Measurements from ENCODE around the gene PARVG. TPM values are rescaled to one million over a fixed set of nuclear protein-coding genes. Genes with fewer than 3 reads are reported as not detected.

Gene PARVG
- polyA plus RNA-seq, 2 donors, result 3.1 to 4.4 TPM

GRCh38 chr22:44162960-44163359, 17.8 kb upstream of the PARVG start:
- 80 to 86% methylated on average over 13 of the region's 13 CpGs for WGBS, 2 donors
- no peak overlapping the region for H3K27ac ChIP-seq (ENCODE audit: low read depth in 2 of 2, low read length in 1 of 2)

GRCh38 chr22:44163536-44163935, 17.2 kb upstream of the PARVG start:
- Histone ChIP-seq H3K27me3 (ENCODE audit: control insufficient read depth in 1 of 2, insufficient read depth in 2 of 2, low read length in 2 of 2) (no peaks in the 10 kb centered on the region), H3K27ac (ENCODE audit: low read depth in 2 of 2, low read length in 1 of 2) (no peak overlapping the region), H3K9me3 (ENCODE audit: control insufficient read depth in 2 of 2, insufficient read depth in 1 of 2, low read depth in 1 of 2, low read length in 1 of 2) (no peaks in the 10 kb centered on the region), H3K4me3 (ENCODE audit: low read depth in 1 of 2, low read length in 2 of 2) (no peak overlapping the region), H3K36me3 (ENCODE audit: control insufficient read depth in 2 of 2, insufficient read depth in 2 of 2, low read length in 1 of 2) (peaks cover 0 to 2% of the 10 kb centered on the region in 2 donors), H3K4me1 (ENCODE audit: control insufficient read depth in 2 of 2, insufficient read depth in 2 of 2, low read length in 1 of 2) (peaks cover 0 to 2% of the 10 kb centered on the region in 2 donors)
- 86 to 91% methylated on average over 18 of the region's 18 CpGs for WGBS, 2 donors

More at GRCh38 chr22:44162960-44163359, 17.8 kb upstream of the PARVG start:
- Histone ChIP-seq H3K9me3 (ENCODE audit: control insufficient read depth in 2 of 2, insufficient read depth in 1 of 2, low read depth in 1 of 2, low read length in 1 of 2) (no peaks in the 10 kb centered on the region), H3K4me3 (ENCODE audit: low read depth in 1 of 2, low read length in 2 of 2) (no peak overlapping the region), H3K27me3 (ENCODE audit: control insufficient read depth in 1 of 2, insufficient read depth in 2 of 2, low read length in 2 of 2) (no peaks in the 10 kb centered on the region), H3K4me1 (ENCODE audit: control insufficient read depth in 2 of 2, insufficient read depth in 2 of 2, low read length in 1 of 2) (no peaks in the 10 kb centered on the region), H3K36me3 (ENCODE audit: control insufficient read depth in 2 of 2, insufficient read depth in 2 of 2, low read length in 1 of 2) (peaks cover 0 to 2% of the 10 kb centered on the region in 2 donors)

- WGBS, 2 donors, result 68 to 71% methylated on average over 11 of the region's 11 CpGs
- Histone ChIP-seq H3K9me3 (ENCODE audit: control insufficient read depth in 2 of 2, insufficient read depth in 1 of 2, low read depth in 1 of 2, low read length in 1 of 2) (no peaks in the 10 kb centered on the region), H3K36me3 (ENCODE audit: control insufficient read depth in 2 of 2, insufficient read depth in 2 of 2, low read length in 1 of 2) (peaks cover 0 to 2% of the 10 kb centered on the region in 2 donors), H3K4me1 (ENCODE audit: control insufficient read depth in 2 of 2, insufficient read depth in 2 of 2, low read length in 1 of 2) (peaks cover 0 to 2% of the 10 kb centered on the region in 2 donors), H3K27me3 (ENCODE audit: control insufficient read depth in 1 of 2, insufficient read depth in 2 of 2, low read length in 2 of 2) (no peaks in the 10 kb centered on the region), H3K27ac (ENCODE audit: low read depth in 2 of 2, low read length in 1 of 2) (no peak overlapping the region), H3K4me3 (ENCODE audit: low read depth in 1 of 2, low read length in 2 of 2) (no peak overlapping the region)
Measured at GRCh38 chr22:44164031-44164430, 16.7 kb upstream of the PARVG start.

GRCh38 chr22:44165286-44165874, 15.3 kb upstream of the PARVG start:
- peaks cover 0 to 2% of the 10 kb centered on the region in 2 donors for H3K36me3 ChIP-seq (ENCODE audit: control insufficient read depth in 2 of 2, insufficient read depth in 2 of 2, low read length in 1 of 2)
- no peaks in the 10 kb centered on the region for H3K9me3 ChIP-seq (ENCODE audit: control insufficient read depth in 2 of 2, insufficient read depth in 1 of 2, low read depth in 1 of 2, low read length in 1 of 2)
- H3K4me1 ChIP-seq (ENCODE audit: control insufficient read depth in 2 of 2, insufficient read depth in 2 of 2, low read length in 1 of 2), result peaks cover 0 to 2% of the 10 kb centered on the region in 2 donors
- H3K4me3 ChIP-seq (ENCODE audit: low read depth in 1 of 2, low read length in 2 of 2), result no peak overlapping the region
- no peak overlapping the region for H3K27ac ChIP-seq (ENCODE audit: low read depth in 2 of 2, low read length in 1 of 2)
- WGBS, 2 donors, result 88 to 89% methylated on average over 15 of the region's 15 CpGs
- no peaks in the 10 kb centered on the region for H3K27me3 ChIP-seq (ENCODE audit: control insufficient read depth in 1 of 2, insufficient read depth in 2 of 2, low read length in 2 of 2)

GRCh38 chr22:44166498-44167276, 14.0 kb upstream of the PARVG start:
- Histone ChIP-seq H3K4me3 (ENCODE audit: low read depth in 1 of 2, low read length in 2 of 2) (no peak overlapping the region), H3K36me3 (ENCODE audit: control insufficient read depth in 2 of 2, insufficient read depth in 2 of 2, low read length in 1 of 2) (peaks cover 0 to 2% of the 10 kb centered on the region in 2 donors), H3K9me3 (ENCODE audit: control insufficient read depth in 2 of 2, insufficient read depth in 1 of 2, low read depth in 1 of 2, low read length in 1 of 2) (no peaks in the 10 kb centered on the region), H3K4me1 (ENCODE audit: control insufficient read depth in 2 of 2, insufficient read depth in 2 of 2, low read length in 1 of 2) (peaks cover 0 to 2% of the 10 kb centered on the region in 2 donors), H3K27me3 (ENCODE audit: control insufficient read depth in 1 of 2, insufficient read depth in 2 of 2, low read length in 2 of 2) (no peaks in the 10 kb centered on the region), H3K27ac (ENCODE audit: low read depth in 2 of 2, low read length in 1 of 2) (no peak overlapping the region)
- WGBS, 2 donors, result 88 to 90% methylated on average over 20 of the region's 20 CpGs

GRCh38 chr22:44167501-44167900, 13.2 kb upstream of the PARVG start:
- Histone ChIP-seq H3K27me3 (ENCODE audit: control insufficient read depth in 1 of 2, insufficient read depth in 2 of 2, low read length in 2 of 2) (no peaks in the 10 kb centered on the region), H3K4me3 (ENCODE audit: low read depth in 1 of 2, low read length in 2 of 2) (no peak overlapping the region), H3K36me3 (ENCODE audit: control insufficient read depth in 2 of 2, insufficient read depth in 2 of 2, low read length in 1 of 2) (peaks cover 0 to 2% of the 10 kb centered on the region in 2 donors), H3K27ac (ENCODE audit: low read depth in 2 of 2, low read length in 1 of 2) (no peak overlapping the region), H3K9me3 (ENCODE audit: control insufficient read depth in 2 of 2, insufficient read depth in 1 of 2, low read depth in 1 of 2, low read length in 1 of 2) (no peaks in the 10 kb centered on the region), H3K4me1 (ENCODE audit: control insufficient read depth in 2 of 2, insufficient read depth in 2 of 2, low read length in 1 of 2) (peaks cover 0 to 2% of the 10 kb centered on the region in 2 donors)
- 60 to 79% methylated on average over 12 of the region's 12 CpGs for WGBS, 2 donors

- no peak overlapping the region for H3K4me3 ChIP-seq (ENCODE audit: low read depth in 1 of 2, low read length in 2 of 2)
- peaks cover 0 to 2% of the 10 kb centered on the region in 2 donors for H3K36me3 ChIP-seq (ENCODE audit: control insufficient read depth in 2 of 2, insufficient read depth in 2 of 2, low read length in 1 of 2)
- H3K9me3 ChIP-seq (ENCODE audit: control insufficient read depth in 2 of 2, insufficient read depth in 1 of 2, low read depth in 1 of 2, low read length in 1 of 2), result no peaks in the 10 kb centered on the region
- no peaks in the 10 kb centered on the region for H3K27me3 ChIP-seq (ENCODE audit: control insufficient read depth in 1 of 2, insufficient read depth in 2 of 2, low read length in 2 of 2)
- H3K27ac ChIP-seq (ENCODE audit: low read depth in 2 of 2, low read length in 1 of 2), result no peak overlapping the region
- peaks cover 0 to 2% of the 10 kb centered on the region in 2 donors for H3K4me1 ChIP-seq (ENCODE audit: control insufficient read depth in 2 of 2, insufficient read depth in 2 of 2, low read length in 1 of 2)
- 74 to 79% methylated on average over 13 of the region's 13 CpGs for WGBS, 2 donors
Measured at GRCh38 chr22:44168206-44168605, 12.5 kb upstream of the PARVG start.

- no peaks in the 10 kb centered on the region for H3K27me3 ChIP-seq (ENCODE audit: control insufficient read depth in 1 of 2, insufficient read depth in 2 of 2, low read length in 2 of 2)
- H3K9me3 ChIP-seq (ENCODE audit: control insufficient read depth in 2 of 2, insufficient read depth in 1 of 2, low read depth in 1 of 2, low read length in 1 of 2), result no peaks in the 10 kb centered on the region
- no peak overlapping the region for H3K27ac ChIP-seq (ENCODE audit: low read depth in 2 of 2, low read length in 1 of 2)
- no peak overlapping the region for H3K4me3 ChIP-seq (ENCODE audit: low read depth in 1 of 2, low read length in 2 of 2)
- H3K4me1 ChIP-seq (ENCODE audit: control insufficient read depth in 2 of 2, insufficient read depth in 2 of 2, low read length in 1 of 2), result peaks cover 0 to 2% of the 10 kb centered on the region in 2 donors
- H3K36me3 ChIP-seq (ENCODE audit: control insufficient read depth in 2 of 2, insufficient read depth in 2 of 2, low read length in 1 of 2), result peaks cover 0 to under 1% of the 10 kb centered on the region in 2 donors
- 90 to 91% methylated on average over 11 of the region's 11 CpGs for WGBS, 2 donors
Measured at GRCh38 chr22:44170470-44170869, 10.3 kb upstream of the PARVG start.

- peaks cover 0 to 2% of the 10 kb centered on the region in 2 donors for H3K4me1 ChIP-seq (ENCODE audit: control insufficient read depth in 2 of 2, insufficient read depth in 2 of 2, low read length in 1 of 2)
- H3K27ac ChIP-seq (ENCODE audit: low read depth in 2 of 2, low read length in 1 of 2), result no peak overlapping the region
- H3K27me3 ChIP-seq (ENCODE audit: control insufficient read depth in 1 of 2, insufficient read depth in 2 of 2, low read length in 2 of 2), result no peaks in the 10 kb centered on the region
- H3K4me3 ChIP-seq (ENCODE audit: low read depth in 1 of 2, low read length in 2 of 2), result no peak overlapping the region
- H3K9me3 ChIP-seq (ENCODE audit: control insufficient read depth in 2 of 2, insufficient read depth in 1 of 2, low read depth in 1 of 2, low read length in 1 of 2), result no peaks in the 10 kb centered on the region
- no peaks in the 10 kb centered on the region for H3K36me3 ChIP-seq (ENCODE audit: control insufficient read depth in 2 of 2, insufficient read depth in 2 of 2, low read length in 1 of 2)
- 77 to 87% methylated on average over 6 of the region's 6 CpGs for WGBS, 2 donors
Measured at GRCh38 chr22:44171561-44171960, 9.2 kb upstream of the PARVG start.
